Ascending aorta (tissue), 2 donors: ENCODE measurements around the gene ANKIB1. TPM values are rescaled to one million over a fixed set of nuclear protein-coding genes. Genes with fewer than 3 reads are reported as not detected.

Experiments
- DNase-seq, 2 donors: peaks; one replicate each; pipeline ENCODE4 v3.0.0-alpha.2; 2019; ENCODE audit warnings: low spot score in 2 of 2
- H3K27ac ChIP-seq, 2 donors: fragments of 200-600 bp; sonication (generic); one replicate each; pipeline ENCODE4 v1.5.1; 2016 to 2017; ENCODE audit warnings: mild to moderate bottlenecking in 1 of 2
- H3K27me3 ChIP-seq: fragments of 200-600 bp; sonication (generic); one replicate; pipeline ENCODE4 v1.5.1; 2017
- H3K36me3 ChIP-seq, 2 donors: fragments of 200-600 bp; sonication (generic); one replicate each; pipeline ENCODE4 v1.5.1; 2016
- H3K4me1 ChIP-seq, 2 donors: fragments of 200-600 bp; sonication (generic); one replicate each; pipeline ENCODE4 v1.5.1; 2016 to 2017; ENCODE audit warnings: mild to moderate bottlenecking in 1 of 2
- H3K4me3 ChIP-seq, 2 donors: fragments of 200-600 bp; sonication (generic); one replicate each; pipeline ENCODE4 v1.5.1; 2016 to 2017; ENCODE audit warnings: mild to moderate bottlenecking in 1 of 2
- H3K9me3 ChIP-seq, 2 donors: fragments of 200-600 bp; sonication (generic); one replicate each; pipeline ENCODE4 v1.5.1; 2016
- CTCF ChIP-seq, 3 experiments: fragments of 200-600 bp in 2 of 3; fragments of 450-650 bp in 1 of 3; sonication (generic) in 2 of 3; IDR thresholded peaks; one replicate each; pipeline ENCODE4 v1.5.1; 2016 to 2019; ENCODE audit warnings: antibody characterized with exemption in 3 of 3, mild to moderate bottlenecking in 1 of 3, moderate library complexity in 1 of 3
- intact Hi-C: fragments of 100-400 bp; cut with DNase I; formaldehyde crosslinking; loops from one replicate; pipeline ENCODE4 v1.15.1; 2023
- total RNA-seq: library from RNA; depleted of rRNA; stranded (reverse); fragments of >200 nt; gene quantifications from one replicate; pipeline ENCODE4 v1.1.0, GENCODE V29; 2016

ANKIB1 gene
- total RNA-seq, 1 donor from 2014 or later: 27.4 TPM

DNA sequence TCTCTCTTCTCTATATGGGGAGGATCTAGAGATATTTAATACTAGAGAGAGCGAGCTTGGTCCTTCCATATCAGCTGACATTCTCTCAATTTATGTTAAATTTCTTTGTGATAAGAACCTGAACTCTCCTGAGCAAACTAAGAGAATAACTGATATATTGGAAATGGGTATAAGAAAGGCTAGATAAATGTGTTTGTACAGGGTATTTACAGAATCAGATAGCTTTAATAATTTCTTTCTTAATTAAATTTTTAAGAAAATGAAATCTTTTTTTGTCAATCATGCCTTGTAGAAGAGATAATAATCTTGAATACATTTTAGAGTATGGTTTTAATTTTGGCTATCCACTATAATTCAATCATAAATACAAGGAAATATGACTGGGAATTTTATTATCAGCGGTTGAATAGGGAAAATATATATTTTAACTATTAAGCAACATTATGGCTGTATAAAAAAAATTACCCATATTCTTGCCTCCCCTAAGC lies 58.7 kb downstream of the ANKIB1 start:
- peaks cover 0 to 4% of the 10 kb centered on the region in 2 donors for H3K36me3 ChIP-seq
- no peaks in the 10 kb centered on the region for H3K9me3 ChIP-seq
- no peak for TF ChIP-seq CTCF (IDR thresholded peaks at IDR 0.05)
- intact Hi-C loops: no loop called here
- H3K27ac ChIP-seq: no peak overlapping the region
- no peaks in the 10 kb centered on the region for H3K4me1 ChIP-seq
- no peaks in the 10 kb centered on the region for H3K27me3 ChIP-seq
- no peak for DNase-seq
- H3K4me3 ChIP-seq: no peak overlapping the region

DNA sequence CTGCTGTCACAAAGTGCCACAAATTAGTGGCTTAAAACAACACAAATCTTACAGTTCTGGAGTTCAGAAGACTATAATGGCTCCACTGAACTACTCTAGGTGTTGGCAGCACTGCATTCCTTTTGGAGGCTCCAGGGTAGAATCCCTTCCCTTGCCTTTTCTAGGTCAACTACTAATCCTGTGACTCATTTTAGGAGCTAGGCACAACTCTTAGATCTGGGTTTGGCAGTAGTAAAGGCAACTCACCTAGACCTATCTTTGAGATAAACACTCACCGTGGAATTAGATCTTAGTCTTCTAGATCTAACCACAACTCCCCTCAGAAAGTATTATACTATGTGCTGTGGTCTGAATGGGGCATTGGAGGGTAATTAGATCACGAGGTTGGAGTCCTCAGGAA lies 60.4 kb downstream of the ANKIB1 start:
- Histone ChIP-seq H3K4me1 (no peaks in the 10 kb centered on the region), H3K36me3 (peaks cover 0 to 4% of the 10 kb centered on the region in 2 donors), H3K9me3 (no peaks in the 10 kb centered on the region), H3K27me3 (no peaks in the 10 kb centered on the region), H3K27ac (no peak overlapping the region), H3K4me3 (no peak overlapping the region)
- no peak for DNase-seq
- TF ChIP-seq CTCF (IDR thresholded peaks at IDR 0.05): no peak
- intact Hi-C loops: no loop called here

GRCh38 chr7:92313055-92313454 lies 67.3 kb downstream of the ANKIB1 start:
- intact Hi-C loops: no loop called here
- TF ChIP-seq CTCF (IDR thresholded peaks at IDR 0.05): no peak
- Histone ChIP-seq H3K4me1 (no peaks in the 10 kb centered on the region), H3K27me3 (no peaks in the 10 kb centered on the region), H3K27ac (no peak overlapping the region), H3K9me3 (no peaks in the 10 kb centered on the region), H3K4me3 (no peak overlapping the region), H3K36me3 (no peaks in the 10 kb centered on the region)
- DNase-seq: no peak

DNA sequence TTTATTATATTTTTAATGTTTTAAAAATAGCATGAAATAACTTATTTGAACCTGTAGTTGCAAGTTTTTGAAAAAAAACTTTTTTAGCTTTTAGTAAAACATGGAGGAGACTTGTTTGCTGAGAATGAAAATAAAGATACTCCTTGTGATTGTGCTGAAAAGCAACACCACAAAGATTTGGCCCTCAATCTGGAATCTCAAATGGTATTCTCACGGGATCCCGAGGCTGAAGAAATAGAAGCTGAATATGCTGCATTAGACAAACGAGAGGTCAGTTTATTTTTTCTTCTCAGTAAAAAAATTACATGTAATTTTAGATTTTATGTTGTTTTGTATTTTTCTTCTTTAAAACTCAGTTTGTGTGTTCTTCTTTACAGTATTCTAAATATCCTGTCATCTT lies 73.5 kb downstream of the ANKIB1 start:
- Histone ChIP-seq H3K36me3 (peaks cover 0 to 4% of the 10 kb centered on the region in 2 donors), H3K27ac (no peak overlapping the region), H3K4me1 (no peaks in the 10 kb centered on the region), H3K27me3 (no peaks in the 10 kb centered on the region), H3K9me3 (no peaks in the 10 kb centered on the region), H3K4me3 (no peak overlapping the region)
- intact Hi-C loops: no loop called here
- no peak for DNase-seq
- TF ChIP-seq CTCF (IDR thresholded peaks at IDR 0.05): no peak

DNA sequence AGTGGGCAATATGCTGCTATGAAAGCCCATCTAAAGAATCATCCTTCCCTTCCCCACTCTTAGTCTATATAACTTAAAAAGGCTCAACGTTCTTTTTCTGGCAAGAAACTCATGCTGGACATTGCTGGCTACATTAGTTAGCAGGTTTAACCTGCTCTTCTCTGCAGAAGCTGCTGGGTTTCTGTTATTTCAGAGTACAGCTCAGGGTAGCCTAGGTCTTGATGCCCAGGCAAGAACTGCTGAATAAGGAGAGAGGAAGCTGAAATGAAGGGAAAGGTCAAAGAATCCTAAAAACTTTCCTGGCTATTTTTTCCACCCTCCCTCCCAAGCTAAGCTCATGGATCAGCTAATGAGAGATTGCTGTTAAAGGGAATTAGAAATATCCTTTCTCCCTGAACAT lies 79.4 kb downstream of the ANKIB1 start:
- no peak overlapping the region for H3K27ac ChIP-seq
- intact Hi-C loops: no loop called here
- no peak for DNase-seq

More for the DNA sequence above, 79.4 kb downstream of the ANKIB1 start:
- no peak overlapping the region for H3K4me3 ChIP-seq
- H3K36me3 ChIP-seq: peaks cover 5 to 13% of the 10 kb centered on the region in 2 donors
- H3K4me1 ChIP-seq: no peaks in the 10 kb centered on the region
- no peaks in the 10 kb centered on the region for H3K9me3 ChIP-seq
- H3K27me3 ChIP-seq: no peaks in the 10 kb centered on the region
- TF ChIP-seq CTCF (IDR thresholded peaks at IDR 0.05): no peak
